SK-N-SH treated with all-trans-retinoic acid at 6 μM for 48 hours (cell line): ENCODE data around the gene CDH4.

Experiments used
- ATAC-seq: fragments of 200-7000 bp; cut with Tn5 transposase; 3 replicates; pipeline ENCODE4 v1.9.1; 2020; ENCODE audit warnings: mild to moderate bottlenecking, moderate library complexity
- ARNTL ChIP-seq: fragments of 450-650 bp; formaldehyde crosslinking; IDR thresholded peaks from 2 replicates; pipeline ENCODE4 v1.5.0; 2020; ENCODE audit warnings: low read depth, mild to moderate bottlenecking, moderate library complexity, borderline replicate concordance
- BACH2 ChIP-seq: fragments of 250-450 bp; sonication (Bioruptor Pico); IDR thresholded peaks from 2 replicates; pipeline ENCODE4 v1.9.0; 2021; ENCODE audit warnings: mild to moderate bottlenecking, borderline replicate concordance
- CREB5 ChIP-seq: fragments of 250-450 bp; sonication (Bioruptor Pico); IDR thresholded peaks from 2 replicates; pipeline ENCODE4 v1.5.1; 2020; ENCODE audit warnings: low read depth, mild to moderate bottlenecking, moderate library complexity
- CSDC2 ChIP-seq: fragments of 250-450 bp; sonication (Bioruptor Pico); IDR thresholded peaks from 2 replicates; pipeline ENCODE4 v1.5.0; 2020; ENCODE audit warnings: mild to moderate bottlenecking, moderate library complexity
- ESRRG ChIP-seq: fragments of 250-450 bp; sonication (Bioruptor Pico); IDR thresholded peaks from 2 replicates; pipeline ENCODE4 v1.6.1; 2021; ENCODE audit warnings: mild to moderate bottlenecking
- GLIS3 ChIP-seq: fragments of 250-450 bp; sonication (Bioruptor Pico); IDR thresholded peaks from 2 replicates; pipeline ENCODE4 v1.5.0; 2020; ENCODE audit warnings: mild to moderate bottlenecking, moderate library complexity
- ISL1 ChIP-seq: fragments of 250-450 bp; sonication (Bioruptor Pico); IDR thresholded peaks from 2 replicates; pipeline ENCODE4 v2.1.2; 2022; ENCODE audit warnings: mild to moderate bottlenecking, moderate library complexity
- OSR1 ChIP-seq: fragments of 250-450 bp; sonication (Bioruptor Pico); IDR thresholded peaks from 2 replicates; pipeline ENCODE4 v1.8.0; 2022; ENCODE audit warnings: moderate library complexity, mild to moderate bottlenecking, inconsistent platforms
- PATZ1 ChIP-seq: fragments of 250-450 bp; sonication (Bioruptor Pico); IDR thresholded peaks from 2 replicates; pipeline ENCODE4 v1.8.0; 2020; ENCODE audit warnings: mild to moderate bottlenecking, moderate library complexity, borderline replicate concordance
- RARB ChIP-seq: fragments of 250-450 bp; sonication (Bioruptor Pico); IDR thresholded peaks from 2 replicates; pipeline ENCODE4 v1.8.0; 2021; ENCODE audit warnings: mild to moderate bottlenecking, moderate library complexity
- SNAI2 ChIP-seq: fragments of 250-450 bp; sonication (Bioruptor Pico); IDR thresholded peaks from 2 replicates; pipeline ENCODE4 v1.5.0; 2020; ENCODE audit warnings: mild to moderate bottlenecking, moderate library complexity
- TCF4 ChIP-seq: fragments of 250-450 bp; sonication (Bioruptor Pico); IDR thresholded peaks from 2 replicates; pipeline ENCODE4 v1.8.0; 2021; ENCODE audit warnings: mild to moderate bottlenecking, moderate library complexity, borderline replicate concordance
- TOX ChIP-seq: fragments of 250-450 bp; sonication (Bioruptor Pico); IDR thresholded peaks from 2 replicates; pipeline ENCODE4 v1.8.0; 2021; ENCODE audit warnings: mild to moderate bottlenecking, moderate library complexity, borderline replicate concordance
- ZC3H10 ChIP-seq: fragments of 250-450 bp; sonication (Bioruptor Pico); IDR thresholded peaks from 2 replicates; pipeline ENCODE4 v1.5.1; 2021; ENCODE audit warnings: mild to moderate bottlenecking, moderate library complexity
- ZFP3 ChIP-seq: fragments of 250-450 bp; sonication (Bioruptor Pico); IDR thresholded peaks from 2 replicates; pipeline ENCODE4 v1.5.0; 2020; ENCODE audit warnings: mild to moderate bottlenecking, moderate library complexity
- ZFP30 ChIP-seq: fragments of 450-650 bp; formaldehyde crosslinking; IDR thresholded peaks from 2 replicates; pipeline ENCODE4 v1.5.0; 2022; ENCODE audit warnings: mild to moderate bottlenecking, moderate library complexity
- ZNF565 ChIP-seq: fragments of 450-650 bp; formaldehyde crosslinking; conservative IDR thresholded peaks from 2 replicates; pipeline ENCODE4 v1.5.0; 2020; ENCODE audit warnings: low read depth, mild to moderate bottlenecking, moderate library complexity
- ZNF70 ChIP-seq: fragments of 450-650 bp; formaldehyde crosslinking; IDR thresholded peaks from 2 replicates; pipeline ENCODE4 v1.5.0; 2020; ENCODE audit warnings: mild to moderate bottlenecking, moderate library complexity
- ZNF8 ChIP-seq: fragments of 450-650 bp; formaldehyde crosslinking; IDR thresholded peaks from 2 replicates; pipeline ENCODE4 v1.5.0; 2020; ENCODE audit warnings: mild to moderate bottlenecking, moderate library complexity
- TF ChIP-seq, protein P1 (sequence below): fragments of 250-450 bp; sonication (Bioruptor Pico); IDR thresholded peaks from 2 replicates; pipeline ENCODE4 v1.8.0; 2021; ENCODE audit warnings: low read depth, mild to moderate bottlenecking, moderate library complexity, borderline replicate concordance
- TF ChIP-seq, protein P2 (sequence below): fragments of 250-450 bp; sonication (Bioruptor Pico); IDR thresholded peaks from 2 replicates; pipeline ENCODE4 v1.5.1; 2021; ENCODE audit warnings: mild to moderate bottlenecking, moderate library complexity
- TF ChIP-seq, protein P3 (sequence below): fragments of 250-450 bp; sonication (Bioruptor Pico); IDR thresholded peaks from 2 replicates; pipeline ENCODE4 v1.5.0; 2020; ENCODE audit warnings: mild to moderate bottlenecking, moderate library complexity

The CDH4 gene

DNA sequence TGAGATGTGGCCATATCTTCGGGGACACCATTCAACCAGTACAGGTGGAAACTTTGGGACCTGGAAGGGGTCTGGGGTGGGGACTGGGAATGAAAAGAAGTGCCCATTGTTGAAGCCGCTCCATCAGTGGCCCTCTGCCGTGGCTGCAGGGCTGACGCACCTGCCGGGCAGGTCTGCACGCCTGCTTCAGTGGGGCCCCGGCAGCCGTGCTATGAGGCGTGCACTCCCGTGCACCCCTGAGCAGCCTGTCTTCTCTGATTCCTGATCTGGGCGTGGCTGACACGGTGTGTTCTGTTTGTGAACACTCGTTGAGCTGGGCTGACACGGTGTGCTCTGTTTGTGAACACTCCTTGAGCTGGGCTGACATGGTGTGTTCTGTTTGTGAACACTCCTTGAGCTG is 657.8 kb downstream of the CDH4 start:
- TF ChIP-seq, protein P1, sequence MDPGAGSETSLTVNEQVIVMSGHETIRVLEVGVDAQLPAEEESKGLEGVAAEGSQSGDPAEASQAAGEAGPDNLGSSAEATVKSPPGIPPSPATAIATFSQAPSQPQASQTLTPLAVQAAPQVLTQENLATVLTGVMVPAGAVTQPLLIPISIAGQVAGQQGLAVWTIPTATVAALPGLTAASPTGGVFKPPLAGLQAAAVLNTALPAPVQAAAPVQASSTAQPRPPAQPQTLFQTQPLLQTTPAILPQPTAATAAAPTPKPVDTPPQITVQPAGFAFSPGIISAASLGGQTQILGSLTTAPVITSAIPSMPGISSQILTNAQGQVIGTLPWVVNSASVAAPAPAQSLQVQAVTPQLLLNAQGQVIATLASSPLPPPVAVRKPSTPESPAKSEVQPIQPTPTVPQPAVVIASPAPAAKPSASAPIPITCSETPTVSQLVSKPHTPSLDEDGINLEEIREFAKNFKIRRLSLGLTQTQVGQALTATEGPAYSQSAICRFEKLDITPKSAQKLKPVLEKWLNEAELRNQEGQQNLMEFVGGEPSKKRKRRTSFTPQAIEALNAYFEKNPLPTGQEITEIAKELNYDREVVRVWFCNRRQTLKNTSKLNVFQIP (CRISPR knock-in tag) = no peak
- TF ChIP-seq ZNF70 = no peak
- TF ChIP-seq SNAI2 (CRISPR knock-in tag) = no peak
- no peak for TF ChIP-seq TCF4 (CRISPR knock-in tag)
- no peak for TF ChIP-seq BACH2 (CRISPR knock-in tag)
- TF ChIP-seq ZFP30 (CRISPR knock-in tag) = no peak
- TF ChIP-seq PATZ1 (CRISPR knock-in tag) = no peak
- TF ChIP-seq GLIS3 (CRISPR knock-in tag) = no peak
- no peak for TF ChIP-seq ARNTL
- TF ChIP-seq ZNF565 (CRISPR knock-in tag) = no peak
- no peak for TF ChIP-seq RARB (CRISPR knock-in tag)
- TF ChIP-seq ZNF8 = no peak
- TF ChIP-seq ZFP3 (CRISPR knock-in tag) = no peak
- TF ChIP-seq, protein P2, sequence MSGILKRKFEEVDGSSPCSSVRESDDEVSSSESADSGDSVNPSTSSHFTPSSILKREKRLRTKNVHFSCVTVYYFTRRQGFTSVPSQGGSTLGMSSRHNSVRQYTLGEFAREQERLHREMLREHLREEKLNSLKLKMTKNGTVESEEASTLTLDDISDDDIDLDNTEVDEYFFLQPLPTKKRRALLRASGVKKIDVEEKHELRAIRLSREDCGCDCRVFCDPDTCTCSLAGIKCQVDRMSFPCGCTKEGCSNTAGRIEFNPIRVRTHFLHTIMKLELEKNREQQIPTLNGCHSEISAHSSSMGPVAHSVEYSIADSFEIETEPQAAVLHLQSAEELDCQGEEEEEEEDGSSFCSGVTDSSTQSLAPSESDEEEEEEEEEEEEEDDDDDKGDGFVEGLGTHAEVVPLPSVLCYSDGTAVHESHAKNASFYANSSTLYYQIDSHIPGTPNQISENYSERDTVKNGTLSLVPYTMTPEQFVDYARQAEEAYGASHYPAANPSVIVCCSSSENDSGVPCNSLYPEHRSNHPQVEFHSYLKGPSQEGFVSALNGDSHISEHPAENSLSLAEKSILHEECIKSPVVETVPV (CRISPR knock-in tag) = no peak
- TF ChIP-seq ZC3H10 = no peak
- no peak for TF ChIP-seq CREB5
- no peak for TF ChIP-seq ISL1 (CRISPR knock-in tag)
- ATAC-seq = no peak

DNA sequence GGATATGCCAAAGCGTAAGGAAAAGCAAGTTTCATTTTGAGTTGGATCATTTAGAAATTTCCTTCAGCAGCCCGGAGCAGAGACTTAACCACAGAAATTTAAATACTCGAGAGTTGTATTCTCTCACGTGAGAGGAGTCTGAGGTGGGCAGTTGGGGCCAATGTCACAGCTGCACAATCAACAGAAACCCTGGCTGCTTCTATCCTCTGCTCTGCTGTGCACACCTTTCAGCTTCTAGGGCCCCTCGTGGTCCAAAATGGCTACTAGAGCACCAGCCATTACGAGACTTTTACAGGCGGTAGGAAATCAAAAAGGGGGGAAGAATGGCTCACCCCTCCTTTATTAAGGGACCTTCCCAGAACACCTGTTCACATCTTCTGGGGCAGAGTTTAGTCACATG is 659.8 kb downstream of the CDH4 start:
- TF ChIP-seq ARNTL = no peak
- TF ChIP-seq GLIS3 (CRISPR knock-in tag) = no peak
- no peak for TF ChIP-seq OSR1 (CRISPR knock-in tag)
- TF ChIP-seq RARB (CRISPR knock-in tag) = no peak
- TF ChIP-seq PATZ1 (CRISPR knock-in tag) = no peak
- TF ChIP-seq ZFP3 (CRISPR knock-in tag) = no peak
- TF ChIP-seq, protein P3, sequence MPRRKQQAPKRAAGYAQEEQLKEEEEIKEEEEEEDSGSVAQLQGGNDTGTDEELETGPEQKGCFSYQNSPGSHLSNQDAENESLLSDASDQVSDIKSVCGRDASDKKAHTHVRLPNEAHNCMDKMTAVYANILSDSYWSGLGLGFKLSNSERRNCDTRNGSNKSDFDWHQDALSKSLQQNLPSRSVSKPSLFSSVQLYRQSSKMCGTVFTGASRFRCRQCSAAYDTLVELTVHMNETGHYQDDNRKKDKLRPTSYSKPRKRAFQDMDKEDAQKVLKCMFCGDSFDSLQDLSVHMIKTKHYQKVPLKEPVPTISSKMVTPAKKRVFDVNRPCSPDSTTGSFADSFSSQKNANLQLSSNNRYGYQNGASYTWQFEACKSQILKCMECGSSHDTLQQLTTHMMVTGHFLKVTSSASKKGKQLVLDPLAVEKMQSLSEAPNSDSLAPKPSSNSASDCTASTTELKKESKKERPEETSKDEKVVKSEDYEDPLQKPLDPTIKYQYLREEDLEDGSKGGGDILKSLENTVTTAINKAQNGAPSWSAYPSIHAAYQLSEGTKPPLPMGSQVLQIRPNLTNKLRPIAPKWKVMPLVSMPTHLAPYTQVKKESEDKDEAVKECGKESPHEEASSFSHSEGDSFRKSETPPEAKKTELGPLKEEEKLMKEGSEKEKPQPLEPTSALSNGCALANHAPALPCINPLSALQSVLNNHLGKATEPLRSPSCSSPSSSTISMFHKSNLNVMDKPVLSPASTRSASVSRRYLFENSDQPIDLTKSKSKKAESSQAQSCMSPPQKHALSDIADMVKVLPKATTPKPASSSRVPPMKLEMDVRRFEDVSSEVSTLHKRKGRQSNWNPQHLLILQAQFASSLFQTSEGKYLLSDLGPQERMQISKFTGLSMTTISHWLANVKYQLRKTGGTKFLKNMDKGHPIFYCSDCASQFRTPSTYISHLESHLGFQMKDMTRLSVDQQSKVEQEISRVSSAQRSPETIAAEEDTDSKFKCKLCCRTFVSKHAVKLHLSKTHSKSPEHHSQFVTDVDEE (CRISPR knock-in tag) = no peak
- no peak for TF ChIP-seq CSDC2 (CRISPR knock-in tag)
- TF ChIP-seq ISL1 (CRISPR knock-in tag) = no peak
- TF ChIP-seq CREB5 = no peak
- TF ChIP-seq ZNF565 (CRISPR knock-in tag) = no peak
- TF ChIP-seq ESRRG = no peak
- no peak for TF ChIP-seq ZNF70
- TF ChIP-seq TOX (CRISPR knock-in tag) = no peak
- no peak for ATAC-seq
